Ovary (tissue), 9 donors: ENCODE results near the gene SASH3. TPM values are rescaled to one million over a fixed set of nuclear protein-coding genes. Genes with fewer than 3 reads are reported as not detected.

Experiments
- DNase-seq, 5 donors: peaks; one replicate each; pipeline ENCODE4 v3.0.0-alpha.2; 2019 to 2020
- H3K27ac ChIP-seq, 2 donors: fragments of 200-600 bp; one replicate each; pipeline versions ENCODE4 v1.5.1 to v1.8.0; 2019 to 2022
- H3K27me3 ChIP-seq: fragments of 200-600 bp; one replicate; pipeline ENCODE4 v1.8.0; 2022
- H3K36me3 ChIP-seq: fragments of 200-600 bp; sonication (generic); one replicate; pipeline ENCODE4 v1.5.1; 2019
- H3K4me1 ChIP-seq: one replicate; pipeline ENCODE4 v1.8.1; 2013; ENCODE audit warnings: mild to moderate bottlenecking, moderate library complexity; ENCODE audit not compliant: insufficient read depth
- H3K4me3 ChIP-seq: fragments of 200-600 bp; sonication (generic); one replicate; pipeline ENCODE4 v1.5.1; 2017
- H3K9me3 ChIP-seq, 2 donors: fragments of 200-600 bp in 1 of 2; sonication (generic) in 1 of 2; one replicate each; pipeline versions ENCODE4 v1.5.1 to v1.8.1; 2013 to 2019; ENCODE audit warnings: mild to moderate bottlenecking in 1 of 2, moderate library complexity in 1 of 2
- EP300 ChIP-seq: sonication (generic); formaldehyde crosslinking; IDR thresholded peaks from one replicate; pipeline ENCODE4 v1.6.1; 2017; ENCODE audit warnings: antibody characterized with exemption
- POLR2A ChIP-seq: fragments of 450-650 bp; IDR thresholded peaks from one replicate; pipeline ENCODE4 v1.6.1; 2017; ENCODE audit warnings: antibody characterized with exemption, mild to moderate bottlenecking, moderate library complexity
- whole genome bisulfite sequencing, 3 donors: extraction: QIAGEN DNeasy Blood & Tissue Kit in 1 of 3; methylation state at CpG; one replicate each; pipeline versions ENCODE4 v1.1.5 to v1.1.7; 2013 to 2017; 5-methylcytosine and 5-hydroxymethylcytosine counted together
- intact Hi-C, 4 donors: fragments of 100-400 bp; cut with DNase I; formaldehyde crosslinking; loops; one replicate each; pipeline versions ENCODE4 v1.11.0 to v1.15.1; 2022 to 2023
- polyA plus RNA-seq, 2 donors: library from polyadenylated mRNA; stranded (reverse); fragments of 200-250 nt in 1 of 2; fragments of 350-450 nt in 1 of 2; fragmentation: Illumina TruSeq in 1 of 2; extraction: RNeasy Lipid Tissue Mini Kit (QIAGEN cat#74804) in 1 of 2; gene quantifications; one replicate each; pipeline ENCODE4 v1.2.3, GENCODE V29; 2013 to 2014
- total RNA-seq, 7 donors: library from RNA; depleted of rRNA in 2 of 7; stranded (reverse); fragments of >200 nt in 2 of 7; fragmentation: NEBNext Ultra II Directional in 3 of 7; extraction: Animal tissue kit (Norgen Biotek cat#: 25700) in 3 of 7; gene quantifications; one replicate each; pipeline versions ENCODE4 v1.1.0 to v1.2.4, GENCODE V29; 2016 to 2023
- TF ChIP-seq, protein P1 (sequence below), 3 donors: fragments of 450-650 bp in 2 of 3; fragments of 200-600 bp in 1 of 3; IDR thresholded peaks; one replicate each; pipeline versions ENCODE4 v1.5.1 to v1.8.0; 2016 to 2022; ENCODE audit warnings: antibody characterized with exemption in 3 of 3, mild to moderate bottlenecking in 1 of 3
- donor health status: DM: no; HTN: no; CAD: no; lungs with moderate emphysema.
- donor health status: DM: no; HTN: no; CAD: no.
- donor health status: Bipolar disorder and iron deficiency.
- donor health status: DM: yes; HTN: yes; CAD: no.
- donor health status: DM: no; HTN: no; CAD: no.
- donor health status: DM: yes; HTN: yes; CAD: no.

The SASH3 gene
- total and polyA plus RNA-seq, 9 donors, result 1.8 to 8.2 (median 3.3) TPM

DNA sequence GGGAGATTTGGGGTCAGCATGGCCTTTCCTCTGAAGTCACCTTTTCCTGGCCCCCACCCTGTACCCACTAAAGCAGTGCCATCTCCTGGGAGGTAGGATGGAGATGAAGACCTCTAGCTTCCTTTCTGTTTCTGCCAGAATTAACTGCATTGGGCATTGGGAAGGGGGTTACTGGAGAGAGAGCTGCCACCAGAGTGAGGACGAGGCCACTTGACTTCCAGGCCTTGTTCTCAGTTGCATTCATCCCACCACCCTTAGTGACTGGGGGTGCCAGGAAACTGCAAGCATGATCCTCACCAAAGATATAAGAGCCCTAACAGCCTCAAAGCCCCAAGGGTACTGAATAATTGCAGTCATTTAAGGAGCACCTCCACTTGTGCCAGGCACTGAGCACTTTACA lies 15.8 kb downstream of the SASH3 start:
- Histone ChIP-seq H3K4me1 (no peaks in the 10 kb centered on the region), H3K27ac (no peak overlapping the region), H3K36me3 (no peaks in the 10 kb centered on the region), H3K27me3 (no peaks in the 10 kb centered on the region), H3K9me3 (no peaks in the 10 kb centered on the region), H3K4me3 (no peak overlapping the region)
- WGBS, 3 donors, result 70 to 75% (median 71%) methylated on average over 1 of the region's 1 CpG
- intact Hi-C loops, result no loop called here
- no peak for DNase-seq
- no peak for TF ChIP-seq EP300
- no peak for TF ChIP-seq POLR2A
- TF ChIP-seq, protein P1, sequence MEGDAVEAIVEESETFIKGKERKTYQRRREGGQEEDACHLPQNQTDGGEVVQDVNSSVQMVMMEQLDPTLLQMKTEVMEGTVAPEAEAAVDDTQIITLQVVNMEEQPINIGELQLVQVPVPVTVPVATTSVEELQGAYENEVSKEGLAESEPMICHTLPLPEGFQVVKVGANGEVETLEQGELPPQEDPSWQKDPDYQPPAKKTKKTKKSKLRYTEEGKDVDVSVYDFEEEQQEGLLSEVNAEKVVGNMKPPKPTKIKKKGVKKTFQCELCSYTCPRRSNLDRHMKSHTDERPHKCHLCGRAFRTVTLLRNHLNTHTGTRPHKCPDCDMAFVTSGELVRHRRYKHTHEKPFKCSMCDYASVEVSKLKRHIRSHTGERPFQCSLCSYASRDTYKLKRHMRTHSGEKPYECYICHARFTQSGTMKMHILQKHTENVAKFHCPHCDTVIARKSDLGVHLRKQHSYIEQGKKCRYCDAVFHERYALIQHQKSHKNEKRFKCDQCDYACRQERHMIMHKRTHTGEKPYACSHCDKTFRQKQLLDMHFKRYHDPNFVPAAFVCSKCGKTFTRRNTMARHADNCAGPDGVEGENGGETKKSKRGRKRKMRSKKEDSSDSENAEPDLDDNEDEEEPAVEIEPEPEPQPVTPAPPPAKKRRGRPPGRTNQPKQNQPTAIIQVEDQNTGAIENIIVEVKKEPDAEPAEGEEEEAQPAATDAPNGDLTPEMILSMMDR (IDR thresholded peaks at IDR 0.05), result no peak

DNA sequence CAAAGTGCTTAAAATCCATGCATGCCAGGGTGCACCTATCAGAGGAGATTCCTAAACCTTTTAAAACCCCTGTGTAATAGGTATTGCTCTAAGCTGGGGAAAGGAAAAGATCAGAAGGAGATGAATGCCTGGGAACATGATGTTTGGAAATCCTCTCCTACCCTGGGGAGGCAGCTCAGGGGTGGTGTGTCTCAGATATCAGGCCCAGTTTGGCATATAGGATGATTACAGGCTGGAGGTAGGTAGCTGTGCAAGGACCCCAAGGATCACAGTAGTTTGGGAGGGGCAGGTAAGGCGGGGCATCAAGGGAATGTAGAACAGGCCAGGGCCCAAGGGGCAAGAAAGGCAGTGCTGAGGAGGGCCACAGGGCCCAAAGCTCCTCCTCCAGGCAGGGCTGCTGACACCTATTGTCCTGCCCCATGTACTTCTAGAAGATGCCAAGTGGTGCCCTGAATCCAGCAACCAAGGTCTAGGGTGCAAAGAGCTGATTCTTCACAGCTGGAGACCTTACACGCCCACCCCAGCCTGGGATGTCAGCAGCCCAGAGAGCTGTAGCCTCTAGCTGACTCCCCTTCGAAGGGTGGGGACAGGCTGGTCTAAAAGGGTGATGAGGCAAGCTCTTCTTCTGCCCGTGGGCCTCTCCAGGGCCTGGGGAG lies 17.6 kb downstream of the SASH3 start:
- DNase-seq, result no peak
- no peaks in the 10 kb centered on the region for H3K27me3 ChIP-seq
- H3K4me1 ChIP-seq, result no peaks in the 10 kb centered on the region
- intact Hi-C loops, result no loop called here
- 48 to 65% (median 62%) methylated on average over 4 of the region's 4 CpGs for WGBS, 3 donors
- no peak overlapping the region for H3K27ac ChIP-seq
- TF ChIP-seq, protein P1 (IDR thresholded peaks at IDR 0.05), result no peak
- TF ChIP-seq EP300 (no peak), POLR2A (no peak)
- H3K36me3 ChIP-seq, result no peaks in the 10 kb centered on the region
- no peak overlapping the region for H3K4me3 ChIP-seq
- H3K9me3 ChIP-seq, result no peaks in the 10 kb centered on the region

DNA sequence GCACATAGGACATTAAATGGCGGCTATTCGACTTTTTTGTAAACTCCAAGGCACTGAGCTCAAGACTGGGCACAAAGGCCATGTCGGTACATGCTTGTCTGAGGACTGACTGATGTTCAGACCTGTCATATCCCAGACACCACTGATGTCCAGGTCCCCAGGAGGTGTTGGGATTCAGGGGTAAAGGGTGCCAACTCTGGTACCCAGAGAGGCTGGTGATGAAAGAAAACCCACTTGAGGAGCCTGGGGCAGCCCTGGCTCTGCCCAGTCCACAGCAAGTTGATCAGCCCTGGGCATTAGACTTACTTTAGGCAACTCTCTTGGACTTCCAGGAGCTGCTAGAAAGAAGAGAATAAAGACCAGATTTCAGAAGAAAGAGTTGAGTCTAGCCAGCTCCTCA lies 18.7 kb downstream of the SASH3 start:
- DNase-seq, result no peak
- Histone ChIP-seq H3K9me3 (no peaks in the 10 kb centered on the region), H3K4me1 (no peaks in the 10 kb centered on the region), H3K27ac (no peak overlapping the region), H3K4me3 (no peak overlapping the region), H3K36me3 (no peaks in the 10 kb centered on the region), H3K27me3 (no peaks in the 10 kb centered on the region)
- intact Hi-C loops, result no loop called here
- 78 to 80% (median 80%) methylated on average over 3 of the region's 3 CpGs for WGBS, 3 donors
- no peak for TF ChIP-seq POLR2A
- TF ChIP-seq, protein P1 (IDR thresholded peaks at IDR 0.05), result no peak
- no peak for TF ChIP-seq EP300

DNA sequence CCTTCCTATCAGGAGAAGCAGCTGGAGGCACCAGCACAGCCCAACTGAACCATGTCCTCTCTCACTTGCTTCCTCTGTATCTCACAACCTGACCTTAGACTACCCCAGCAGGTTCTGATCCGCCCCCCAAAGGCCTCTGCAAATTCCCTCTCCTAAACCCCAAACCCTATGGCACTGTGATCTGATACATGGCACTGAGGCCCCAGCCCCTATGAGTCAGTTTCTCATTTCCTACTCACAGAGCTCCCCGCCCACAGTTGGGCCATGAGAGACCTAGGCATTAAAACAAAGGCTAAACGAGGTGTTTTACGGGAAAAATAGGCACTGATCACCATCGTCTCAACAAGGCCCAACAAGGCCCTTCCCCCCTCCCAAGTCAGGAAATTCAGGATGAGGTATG lies 19.1 kb downstream of the SASH3 start:
- Histone ChIP-seq H3K4me1 (no peaks in the 10 kb centered on the region), H3K27ac (no peak overlapping the region), H3K27me3 (no peaks in the 10 kb centered on the region), H3K36me3 (no peaks in the 10 kb centered on the region), H3K9me3 (no peaks in the 10 kb centered on the region), H3K4me3 (no peak overlapping the region)
- intact Hi-C loops, result no loop called here
- WGBS, 3 donors, result 64 to 78% (median 77%) methylated on average over 5 of the region's 5 CpGs
- DNase-seq, result no peak
- no peak for TF ChIP-seq EP300
- TF ChIP-seq, protein P1 (IDR thresholded peaks at IDR 0.05), result no peak
- no peak for TF ChIP-seq POLR2A
